HG03135 (cell line): Measurements from ENCODE around the gene TP53TG5.

Experiments used
- ATAC-seq: cut with Tn5 transposase; IDR thresholded peaks from one replicate; pipeline ENCODE4 v1.9.1; 2021; ENCODE audit warnings: mild to moderate bottlenecking, moderate library complexity; ENCODE audit not compliant: unreplicated experiment

Gene TP53TG5

GRCh38 chr20:45378191-45378590 is at the start of gene TP53TG5:
TP53TG5 (minus strand) TSS chr20:45378325; CDS start chr20:45378236, 89 bp downstream.
- no peak for ATAC-seq

- ATAC-seq, result no peak
Measured at GRCh38 chr20:45427236-45428149, 49.4 kb upstream of the TP53TG5 start.

DNA sequence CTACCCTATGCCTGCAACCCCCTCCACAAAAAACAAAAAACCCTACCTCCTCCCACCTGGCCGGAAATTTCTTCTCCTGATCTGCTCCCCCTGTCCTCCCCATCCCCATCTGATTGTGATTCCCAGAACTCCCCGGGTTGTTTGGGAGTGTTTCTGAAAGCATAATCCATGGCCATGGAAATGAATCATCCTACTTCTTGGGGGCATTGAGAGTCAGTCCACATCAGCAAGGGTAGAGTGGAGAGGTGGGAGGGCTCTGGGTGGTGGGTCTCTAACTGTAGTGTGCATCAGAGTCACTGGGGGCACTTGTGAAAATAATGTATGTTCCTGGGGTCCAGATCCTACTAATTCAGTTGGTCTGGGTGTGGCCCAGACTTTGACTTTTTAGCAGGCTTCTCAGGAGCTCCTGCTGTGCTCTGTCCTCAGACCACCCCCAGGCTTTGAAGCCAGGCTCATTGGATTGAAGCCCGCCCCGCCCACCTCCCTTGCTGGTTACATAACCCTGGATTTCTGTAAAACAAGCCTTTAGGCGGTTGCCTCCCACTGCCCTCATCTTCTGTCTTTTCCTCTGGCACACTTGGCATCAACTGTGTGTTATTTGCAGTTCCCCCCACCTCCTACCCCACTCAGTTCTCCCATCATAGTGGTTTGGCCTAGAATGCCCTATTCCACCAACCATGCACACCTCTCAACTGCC is 48.3 kb upstream of the TP53TG5 start:
- ATAC-seq, result no peak

DNA sequence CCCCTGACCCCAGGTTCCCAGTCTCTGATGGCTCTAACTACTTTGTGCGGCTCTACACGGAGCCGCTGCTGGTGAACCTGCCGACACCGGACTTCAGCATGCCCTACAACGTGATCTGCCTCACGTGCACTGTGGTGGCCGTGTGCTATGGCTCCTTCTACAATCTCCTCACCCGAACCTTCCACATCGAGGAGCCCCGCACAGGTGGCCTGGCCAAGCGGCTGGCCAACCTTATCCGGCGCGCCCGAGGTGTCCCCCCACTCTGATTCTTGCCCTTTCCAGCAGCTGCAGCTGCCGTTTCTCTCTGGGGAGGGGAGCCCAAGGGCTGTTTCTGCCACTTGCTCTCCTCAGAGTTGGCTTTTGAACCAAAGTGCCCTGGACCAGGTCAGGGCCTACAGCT is 47.4 kb upstream of the TP53TG5 start:
- no peak for ATAC-seq

GRCh38 chr20:45423700-45424099 is 45.6 kb upstream of the TP53TG5 start:
- no peak for ATAC-seq

GRCh38 chr20:45420125-45420524 is 42.0 kb upstream of the TP53TG5 start:
- ATAC-seq, result no peak

- ATAC-seq, result peak; percentile 58
Measured at GRCh38 chr20:45419188-45420091, 41.3 kb upstream of the TP53TG5 start.

GRCh38 chr20:45416917-45417316 is 38.8 kb upstream of the TP53TG5 start:
- ATAC-seq, result no peak

GRCh38 chr20:45415822-45416637 is 37.9 kb upstream of the TP53TG5 start, which contains the start of gene PIGT:
PIGT (plus strand) TSS chr20:45416141; CDS start chr20:45416157, 16 bp downstream.
- peak; percentile 58 for ATAC-seq

GRCh38 chr20:45413479-45413878 is 35.4 kb upstream of the TP53TG5 start:
- ATAC-seq, result no peak

DNA sequence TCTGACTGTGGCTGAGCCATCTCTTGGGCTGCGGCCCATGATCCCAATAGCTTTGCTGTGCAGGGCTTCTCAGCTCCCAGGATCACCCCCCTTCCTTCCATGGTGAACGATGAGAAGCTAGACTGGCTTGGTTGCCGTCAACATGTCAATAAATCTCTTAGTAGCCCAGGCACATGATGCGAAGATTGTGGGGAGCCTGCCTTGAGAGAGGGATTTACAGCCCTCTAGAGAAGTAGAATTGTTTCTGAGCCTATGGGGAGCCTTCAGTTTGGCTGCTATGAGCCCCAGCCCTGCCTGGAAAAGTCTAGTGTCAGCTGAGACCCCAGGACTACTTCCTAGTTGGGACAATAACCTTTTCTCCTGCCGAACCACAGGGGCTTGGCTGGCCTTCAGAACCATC is 34.5 kb upstream of the TP53TG5 start:
- ATAC-seq, result no peak

- ATAC-seq, result no peak
Measured at GRCh38 chr20:45410887-45411286, 32.8 kb upstream of the TP53TG5 start.

DNA sequence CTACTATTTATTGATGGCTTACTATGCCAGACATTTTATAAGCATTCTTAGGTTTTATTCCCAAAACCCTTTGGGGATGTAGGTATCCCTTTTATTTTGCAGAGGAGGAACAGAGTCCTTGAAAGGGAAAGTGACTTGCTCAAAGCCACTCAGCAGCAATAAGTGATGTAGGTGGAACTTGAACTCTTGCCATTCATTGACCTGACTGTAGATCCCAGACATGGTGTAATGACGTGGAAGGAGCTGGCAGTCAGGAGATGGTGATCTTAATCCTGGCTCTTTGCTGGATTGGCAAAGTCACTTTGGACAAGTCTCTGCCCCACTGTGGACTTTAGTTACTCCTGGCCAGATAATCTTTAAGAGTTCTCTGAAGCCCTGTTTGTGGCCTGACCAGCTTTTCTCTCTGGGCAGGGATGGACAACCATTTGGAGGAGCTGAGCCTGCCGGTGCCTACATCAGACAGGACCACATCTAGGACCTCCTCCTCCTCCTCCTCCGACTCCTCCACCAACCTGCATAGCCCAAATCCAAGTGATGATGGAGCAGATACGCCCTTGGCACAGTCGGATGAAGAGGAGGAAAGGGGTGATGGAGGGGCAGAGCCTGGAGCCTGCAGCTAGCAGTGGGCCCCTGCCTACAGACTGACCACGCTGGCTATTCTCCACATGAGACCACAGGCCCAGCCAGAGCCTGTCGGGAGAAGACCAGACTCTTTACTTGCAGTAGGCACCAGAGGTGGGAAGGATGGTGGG is 31.6 kb upstream of the TP53TG5 start:
- no peak for ATAC-seq

DNA sequence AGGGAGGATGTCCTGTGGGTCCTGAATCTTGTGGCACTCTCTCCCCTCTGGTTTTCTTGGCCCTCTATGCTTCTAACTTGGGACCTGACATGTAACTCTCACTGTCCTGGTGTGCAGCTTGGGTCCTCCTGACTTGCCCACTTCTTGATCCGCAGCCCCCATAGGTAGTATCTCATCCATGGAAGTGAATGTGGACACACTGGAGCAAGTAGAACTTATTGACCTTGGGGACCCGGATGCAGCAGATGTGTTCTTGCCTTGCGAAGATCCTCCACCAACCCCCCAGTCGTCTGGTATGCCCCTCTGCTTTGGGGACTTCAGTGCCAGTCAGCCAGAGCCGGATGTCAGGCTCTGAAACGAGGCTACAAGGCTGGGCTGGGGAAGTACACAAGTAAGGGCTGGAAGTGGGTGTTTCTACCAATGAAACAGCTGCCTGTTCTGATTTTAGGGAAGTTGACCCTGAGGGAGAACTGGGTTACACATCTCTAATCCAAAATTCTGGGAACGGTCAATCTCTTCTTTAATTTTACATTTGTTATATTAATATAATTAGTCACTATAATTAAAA is 30.6 kb upstream of the TP53TG5 start:
- no peak for ATAC-seq

DNA sequence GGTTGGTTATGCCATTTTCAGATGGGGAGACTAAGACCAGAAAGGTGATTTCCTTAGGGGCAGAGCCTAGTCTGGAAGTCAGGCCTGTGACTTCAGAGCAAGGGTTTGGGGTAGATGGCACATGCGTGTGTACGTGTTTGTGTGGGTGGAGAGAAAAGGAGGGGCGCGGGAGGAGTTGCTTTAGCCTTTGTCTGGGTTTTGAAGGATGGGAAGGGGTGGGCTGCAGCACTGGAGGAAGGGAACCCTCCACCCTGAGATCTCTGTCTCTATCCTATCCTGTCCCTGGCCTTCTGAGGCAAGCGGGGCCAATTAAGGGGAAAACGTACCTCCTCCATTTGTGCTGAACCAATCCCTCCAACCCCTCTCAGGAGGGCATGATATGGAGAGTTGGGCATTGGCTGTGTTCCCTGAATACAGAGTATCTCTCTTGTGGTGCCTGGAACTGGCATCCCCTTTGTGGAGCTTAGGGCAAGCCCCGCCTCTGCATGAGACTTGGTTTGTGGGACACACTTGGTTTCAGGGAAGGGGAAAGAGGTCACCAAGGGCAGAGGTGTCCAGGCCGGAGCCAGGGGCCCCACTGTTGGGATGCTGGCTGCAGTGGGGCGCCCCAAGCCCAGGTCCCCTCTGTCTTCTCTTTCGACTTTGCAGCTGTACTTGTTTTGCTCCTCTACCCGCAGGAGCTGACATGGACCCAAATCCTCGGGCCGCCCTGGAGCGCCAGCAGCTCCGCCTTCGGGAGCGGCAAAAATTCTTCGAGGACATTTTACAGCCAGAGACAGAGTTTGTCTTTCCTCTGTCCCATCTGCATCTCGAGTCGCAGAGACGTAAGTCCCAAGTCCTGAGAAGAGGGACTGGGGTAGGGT is 29.9 kb upstream of the TP53TG5 start, which contains the start of gene DBNDD2:
Gene DBNDD2, plus strand, starts transcription at position 507 of the 863 bp plus-strand sequence. Its CDS starts 179 bp downstream, at position 686.
- ATAC-seq, result no peak

DNA sequence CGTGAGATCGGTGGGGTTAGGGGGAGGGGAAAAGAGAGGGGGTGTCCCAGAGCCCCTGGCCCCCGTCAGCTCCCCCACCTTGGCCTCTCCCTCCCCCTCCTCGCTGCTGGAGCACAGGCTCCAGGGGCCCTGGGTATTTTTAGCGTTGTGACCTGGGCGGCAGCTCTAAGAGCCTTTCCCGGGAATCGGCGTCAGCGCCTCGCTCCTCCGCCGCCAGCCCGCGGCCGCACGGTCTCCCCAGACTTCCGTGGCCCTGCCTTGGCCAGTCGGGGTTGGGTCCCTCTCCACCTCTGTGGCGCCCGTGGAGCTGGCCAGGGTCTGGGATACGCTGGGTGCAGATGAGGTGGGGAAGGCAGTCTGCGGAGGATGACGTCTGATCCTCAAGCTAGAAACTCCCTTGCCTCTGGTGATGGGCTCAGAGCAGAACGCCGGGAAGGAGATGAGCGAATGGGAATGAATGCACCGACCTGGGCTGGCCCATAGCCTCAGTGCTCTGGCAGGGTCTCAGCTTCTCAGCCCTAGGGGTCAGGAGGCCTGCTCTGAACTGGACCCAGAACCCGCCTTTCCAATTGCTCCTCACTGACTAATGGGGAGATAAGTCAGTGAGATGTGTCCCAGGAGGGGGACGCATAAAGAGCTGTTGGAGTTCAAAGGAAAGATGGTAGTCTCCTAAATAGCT is 29.1 kb upstream of the TP53TG5 start:
- no peak for ATAC-seq
